ENCODE measurements around the gene CDHR1. TPM values are rescaled to one million over a fixed set of nuclear protein-coding genes. Genes with fewer than 3 reads are reported as not detected.

The CDHR1 gene
- total and polyA plus RNA-seq, 10 donors = 0.53 to 10.6 (median 4.4) TPM

DNA sequence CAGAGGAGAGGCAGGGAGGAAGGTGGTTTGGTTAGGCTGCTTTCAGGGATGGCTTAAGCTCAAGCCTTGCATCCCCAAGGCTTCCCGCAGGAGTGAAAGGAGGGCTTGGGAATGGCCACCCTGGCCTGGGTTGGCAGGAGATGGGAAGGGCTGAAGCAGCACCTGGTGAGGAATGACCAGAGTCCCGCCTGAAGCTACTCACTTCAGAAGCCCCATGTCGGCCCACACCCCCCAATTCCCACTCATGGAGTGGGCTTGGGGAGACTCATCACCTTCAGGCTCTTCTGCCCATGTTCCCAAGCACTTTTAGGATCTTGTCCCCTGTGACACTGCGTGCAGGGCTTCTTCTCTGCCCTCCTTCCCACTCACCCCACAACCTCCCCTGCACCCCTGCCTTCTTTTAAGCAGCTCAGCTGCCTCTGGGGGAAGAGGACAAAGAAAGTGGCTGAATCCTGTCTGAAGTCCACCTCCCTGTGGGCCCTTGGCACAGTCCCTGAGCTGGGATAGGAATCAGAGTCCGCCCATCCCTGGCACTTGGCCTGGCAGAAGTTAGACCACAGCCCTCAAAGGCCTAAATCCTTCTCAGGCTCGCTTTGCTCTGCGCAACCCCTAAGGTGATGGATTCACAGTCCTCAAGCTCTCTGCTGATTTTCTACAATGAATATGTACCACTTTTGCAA, 67.0 kb downstream of the CDHR1 start:
- intact Hi-C loops (cut with DNase I; ENCODE audit: low total_unique reads) = no loop called here
- no peak for DNase-seq
- H3K27ac ChIP-seq = no peak overlapping the region
- H3K36me3 ChIP-seq = no peaks in the 10 kb centered on the region
- no peaks in the 10 kb centered on the region for H3K9me3 ChIP-seq
- peaks cover 0 to 5% (median 2%) of the 10 kb centered on the region in 6 donors for H3K4me1 ChIP-seq
- H3K27me3 ChIP-seq (replicated peaks in 1 of 7) = peaks cover 0 to 57% (median 2%) of the 10 kb centered on the region in 7 donors
- H3K4me3 ChIP-seq = no peak overlapping the region
- 76 to 95% (median 77%) methylated on average over 6 to 7 of the region's 7 CpGs for WGBS, 5 donors
- TF ChIP-seq POLR2AphosphoS5 (IDR thresholded peaks at IDR 0.05) (no peak), POLR2A (IDR thresholded peaks at IDR 0.05) (no peak)
- TF ChIP-seq, protein P1, sequence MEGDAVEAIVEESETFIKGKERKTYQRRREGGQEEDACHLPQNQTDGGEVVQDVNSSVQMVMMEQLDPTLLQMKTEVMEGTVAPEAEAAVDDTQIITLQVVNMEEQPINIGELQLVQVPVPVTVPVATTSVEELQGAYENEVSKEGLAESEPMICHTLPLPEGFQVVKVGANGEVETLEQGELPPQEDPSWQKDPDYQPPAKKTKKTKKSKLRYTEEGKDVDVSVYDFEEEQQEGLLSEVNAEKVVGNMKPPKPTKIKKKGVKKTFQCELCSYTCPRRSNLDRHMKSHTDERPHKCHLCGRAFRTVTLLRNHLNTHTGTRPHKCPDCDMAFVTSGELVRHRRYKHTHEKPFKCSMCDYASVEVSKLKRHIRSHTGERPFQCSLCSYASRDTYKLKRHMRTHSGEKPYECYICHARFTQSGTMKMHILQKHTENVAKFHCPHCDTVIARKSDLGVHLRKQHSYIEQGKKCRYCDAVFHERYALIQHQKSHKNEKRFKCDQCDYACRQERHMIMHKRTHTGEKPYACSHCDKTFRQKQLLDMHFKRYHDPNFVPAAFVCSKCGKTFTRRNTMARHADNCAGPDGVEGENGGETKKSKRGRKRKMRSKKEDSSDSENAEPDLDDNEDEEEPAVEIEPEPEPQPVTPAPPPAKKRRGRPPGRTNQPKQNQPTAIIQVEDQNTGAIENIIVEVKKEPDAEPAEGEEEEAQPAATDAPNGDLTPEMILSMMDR (IDR thresholded peaks at IDR 0.05 in 8 of 11, conservative IDR thresholded peaks at IDR 0.05 in 3 of 11) = no peak

DNA sequence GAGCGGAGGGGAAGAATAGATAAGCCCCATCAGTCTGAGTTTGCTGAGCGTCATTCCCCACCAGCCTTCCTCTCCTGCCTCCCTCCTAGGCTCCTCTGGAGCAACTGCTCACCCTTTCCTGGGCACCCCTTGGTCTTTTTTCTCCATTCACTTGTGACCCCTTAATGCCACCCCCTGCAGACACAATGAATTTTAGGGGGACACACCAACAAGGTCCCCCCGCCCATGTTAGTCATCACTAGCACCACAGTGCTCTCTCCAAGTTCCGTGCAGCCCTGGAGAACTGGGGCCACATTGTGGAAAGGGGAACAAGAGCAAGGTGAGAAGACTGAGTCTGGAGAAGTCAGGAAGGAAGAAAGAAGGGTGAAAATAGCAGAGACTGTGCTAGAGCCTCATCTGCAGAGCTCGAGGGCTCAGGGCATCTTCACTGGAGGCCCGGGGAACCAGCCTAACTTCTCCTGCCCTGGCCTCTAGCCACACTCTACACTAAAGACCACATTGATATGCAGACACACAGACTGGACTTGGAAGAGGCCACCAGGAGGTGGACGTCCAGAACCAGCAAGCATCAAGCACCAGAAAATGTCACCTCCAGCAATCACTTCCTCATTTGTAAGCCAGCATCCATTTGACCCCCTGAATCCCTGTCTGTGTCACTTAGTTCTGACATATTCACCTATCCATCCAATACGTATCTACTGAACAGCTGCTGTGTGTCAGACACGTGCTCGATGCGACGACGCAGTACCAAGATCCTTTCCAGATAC, 68.0 kb downstream of the CDHR1 start:
- Histone ChIP-seq H3K4me1 (peaks cover 0 to 5% (median 2%) of the 10 kb centered on the region in 6 donors), H3K27me3 (replicated peaks in 1 of 7) (peaks cover 0 to 47% (median 2%) of the 10 kb centered on the region in 7 donors), H3K4me3 (no peak overlapping the region), H3K27ac (no peak overlapping the region), H3K9me3 (no peaks in the 10 kb centered on the region), H3K36me3 (no peaks in the 10 kb centered on the region)
- 71 to 83% (median 76%) methylated on average over 13 of the region's 13 CpGs for WGBS, 5 donors
- TF ChIP-seq POLR2A (IDR thresholded peaks at IDR 0.05) (no peak), POLR2AphosphoS5 (IDR thresholded peaks at IDR 0.05) (no peak)
- TF ChIP-seq, protein P1 (IDR thresholded peaks at IDR 0.05 in 8 of 11, conservative IDR thresholded peaks at IDR 0.05 in 3 of 11) = no peak
- no peak for DNase-seq
- intact Hi-C loops (cut with DNase I; ENCODE audit: low total_unique reads) = loop anchor here (2.0 kb wide), 1 partner anchor 274 kb away; no protein-coding TSS in a partner anchor

DNA sequence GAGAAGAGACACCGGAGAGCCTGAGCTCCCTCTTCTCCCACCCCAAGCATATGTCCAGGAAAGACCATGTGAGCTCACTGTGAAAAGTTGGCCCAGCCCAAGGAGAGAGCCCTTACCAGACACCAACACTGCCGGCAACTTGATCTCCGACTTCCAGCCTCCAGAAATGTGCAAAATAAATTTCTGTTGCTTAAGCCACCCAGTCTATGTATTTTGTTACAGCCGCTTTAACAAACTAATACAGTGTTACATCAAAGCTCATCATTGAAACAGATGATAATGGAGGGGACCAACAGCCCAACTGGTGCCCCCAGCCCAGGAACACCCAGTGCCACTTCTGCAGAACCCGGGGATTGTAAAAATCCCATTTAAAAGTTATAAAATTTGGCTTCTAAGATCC, 69.4 kb downstream of the CDHR1 start:
- Histone ChIP-seq H3K27ac (no peak overlapping the region), H3K4me3 (no peak overlapping the region), H3K27me3 (replicated peaks in 1 of 7) (peaks cover 0 to 34% (median 0%) of the 10 kb centered on the region in 7 donors), H3K36me3 (no peaks in the 10 kb centered on the region), H3K4me1 (peaks cover 0 to 5% (median 2%) of the 10 kb centered on the region in 6 donors), H3K9me3 (no peaks in the 10 kb centered on the region)
- WGBS, 5 donors = 74 to 91% (median 81%) methylated on average over 5 of the region's 5 CpGs
- DNase-seq = no peak
- TF ChIP-seq POLR2AphosphoS5 (IDR thresholded peaks at IDR 0.05) (no peak), POLR2A (IDR thresholded peaks at IDR 0.05) (no peak)
- TF ChIP-seq, protein P1 (IDR thresholded peaks at IDR 0.05 in 8 of 11, conservative IDR thresholded peaks at IDR 0.05 in 3 of 11) = no peak
- intact Hi-C loops (cut with DNase I; ENCODE audit: low total_unique reads) = loop anchor here (2.0 kb wide), 1 partner anchor 273 kb away; no protein-coding TSS in a partner anchor

DNA sequence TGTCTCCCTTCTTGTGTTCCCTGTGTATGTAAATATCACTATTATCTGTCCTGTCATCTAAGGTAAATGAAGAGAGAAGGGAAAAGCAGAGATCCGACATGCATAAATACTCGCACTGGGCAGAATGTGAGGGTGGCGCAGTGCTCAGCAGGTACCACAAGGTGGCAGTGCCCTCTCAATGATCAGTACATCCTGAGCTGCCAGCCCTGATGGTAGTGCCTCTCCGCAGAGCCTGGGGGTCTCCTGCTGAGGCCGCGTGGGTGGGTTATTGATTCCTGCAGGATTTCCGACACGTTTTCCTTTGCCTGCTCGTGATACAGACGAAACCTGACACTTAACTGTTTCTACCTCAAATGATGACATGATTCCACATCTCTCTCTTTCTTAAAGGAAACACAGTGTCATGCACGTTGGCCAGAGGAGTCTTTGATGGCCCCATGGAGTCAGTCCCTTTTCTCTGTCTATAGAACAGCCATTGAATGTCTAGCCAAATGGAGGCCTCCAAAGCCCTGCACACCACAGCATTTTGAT, 70.3 kb downstream of the CDHR1 start:
- WGBS, 5 donors = 4 to 7% (median 5%) methylated on average over 11 of the region's 11 CpGs
- TF ChIP-seq POLR2AphosphoS5 (IDR thresholded peaks at IDR 0.05) = no peak
- TF ChIP-seq, protein P1 (IDR thresholded peaks at IDR 0.05 in 8 of 11, conservative IDR thresholded peaks at IDR 0.05 in 3 of 11) = peak; percentile 85 to 93 (median 90)
- TF ChIP-seq POLR2A (IDR thresholded peaks at IDR 0.05) = no peak
- DNase-seq = peak; percentile 85

More for the DNA sequence above, 70.3 kb downstream of the CDHR1 start:
- Histone ChIP-seq H3K9me3 (no peaks in the 10 kb centered on the region), H3K27ac (no peak overlapping the region), H3K4me1 (peaks cover 0 to 5% (median 2%) of the 10 kb centered on the region in 6 donors), H3K4me3 (no peak overlapping the region), H3K36me3 (no peaks in the 10 kb centered on the region), H3K27me3 (replicated peaks in 1 of 7) (peaks cover 0 to 34% (median 0%) of the 10 kb centered on the region in 7 donors)
- intact Hi-C loops (cut with DNase I; ENCODE audit: low total_unique reads) = no loop called here

Data from spleen (tissue), 11 donors.